HG02571 (cell line): ENCODE data around the gene GNG12.
"Not testable (repeated sequence)": the region's sequence is repeated elsewhere in the genome, so short reads cannot be mapped to it uniquely, and the experiment has no call there.

ENCODE experiments used
- ATAC-seq: cut with Tn5 transposase; IDR thresholded peaks from one replicate; pipeline ENCODE4 v1.9.1; 2021; ENCODE audit warnings: mild to moderate bottlenecking, moderate library complexity; ENCODE audit not compliant: unreplicated experiment

GNG12 gene

DNA sequence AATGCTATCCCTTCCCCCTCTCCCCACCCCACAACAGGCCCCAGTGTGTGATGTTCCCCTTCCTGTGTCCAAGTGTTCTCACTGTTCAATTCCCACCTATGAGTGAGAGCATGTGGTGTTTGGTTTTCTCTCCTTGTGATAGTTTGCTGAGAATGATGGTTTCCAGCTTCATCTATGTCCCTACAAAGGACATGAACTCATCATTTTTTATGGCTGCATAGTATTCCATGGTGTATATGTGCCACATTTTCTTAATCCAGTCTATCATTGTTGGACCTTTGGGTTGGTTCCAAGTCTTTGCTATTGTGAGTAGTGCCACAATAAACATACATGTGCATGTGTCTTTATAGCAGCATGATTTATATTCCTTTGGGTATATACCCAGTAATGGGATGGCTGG is 168.0 kb downstream of the GNG12 start:
- ATAC-seq = not testable (repeated sequence)

DNA sequence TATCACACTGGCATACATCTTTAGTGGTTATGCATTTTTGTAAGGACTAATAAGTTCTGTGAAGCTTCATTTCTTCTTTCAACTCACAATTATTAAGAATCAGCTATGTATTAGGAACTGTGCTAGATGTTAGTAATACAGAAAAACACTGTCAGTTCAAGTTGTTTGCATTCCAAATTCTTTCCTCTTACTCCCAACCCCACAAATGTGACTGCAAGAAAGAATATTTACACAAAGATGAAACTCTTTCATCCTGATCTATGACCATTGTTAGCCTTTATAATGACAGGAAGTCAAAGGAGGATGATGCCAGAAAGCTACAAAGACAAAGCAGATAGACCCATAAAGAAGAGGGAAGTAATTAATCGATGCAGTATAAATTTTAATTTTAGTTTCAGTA is 169.2 kb downstream of the GNG12 start:
- no peak for ATAC-seq

DNA sequence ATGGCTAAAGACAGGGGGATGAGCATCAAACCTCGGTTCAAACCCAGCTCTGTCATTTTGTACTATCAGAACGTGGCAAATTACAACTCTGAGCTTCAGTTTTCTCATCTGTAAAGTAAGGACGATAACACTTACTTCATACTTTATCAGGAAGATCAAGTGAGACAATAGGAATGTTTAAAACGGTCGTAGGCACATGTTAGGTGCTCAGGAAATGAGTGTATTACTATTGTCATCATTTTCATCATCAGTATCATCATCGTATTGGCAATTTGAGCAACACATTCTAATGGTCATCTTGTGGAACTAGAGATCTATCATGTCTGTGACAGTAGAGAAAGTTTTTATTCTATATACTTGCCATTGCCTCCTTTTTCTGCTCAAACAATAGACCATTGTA is 170.4 kb downstream of the GNG12 start:
- no peak for ATAC-seq

DNA sequence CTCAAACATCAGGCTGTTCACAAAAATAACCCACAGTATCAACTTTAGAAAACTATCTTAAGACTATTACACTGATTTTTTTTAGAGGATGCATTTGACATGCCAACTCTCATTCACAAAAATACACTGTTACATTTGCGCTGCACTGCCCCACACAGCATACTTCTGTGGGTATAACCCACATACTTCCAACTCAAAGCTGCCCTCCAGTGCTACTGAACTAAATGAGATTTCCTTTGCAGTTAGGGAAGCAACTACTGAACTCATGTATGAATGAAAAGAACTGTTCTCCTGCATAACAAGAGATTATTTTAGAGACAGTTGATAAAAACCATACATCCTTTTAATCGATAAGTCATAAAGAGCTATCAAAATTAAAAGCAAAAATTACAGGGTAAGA is 174.0 kb downstream of the GNG12 start:
- no peak for ATAC-seq

DNA sequence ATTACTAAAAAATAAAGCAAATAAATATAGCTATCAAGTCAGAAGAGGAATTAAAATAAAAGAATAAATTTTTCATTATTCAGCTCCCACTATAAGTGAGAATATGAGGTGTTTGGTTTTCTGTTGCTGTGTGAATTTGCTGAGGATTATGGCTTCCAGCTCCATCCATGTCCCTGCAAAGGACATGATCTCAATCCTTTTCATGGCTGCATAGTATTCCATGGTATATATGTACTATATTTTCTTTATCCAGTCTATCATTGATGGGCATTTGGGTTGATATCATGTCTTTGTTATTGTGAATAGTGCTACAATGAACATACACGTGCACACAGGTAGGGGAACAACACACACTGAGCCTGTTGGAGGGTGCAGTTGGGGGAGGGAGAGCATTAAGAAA is 176.1 kb downstream of the GNG12 start:
- ATAC-seq = not testable (repeated sequence)

DNA sequence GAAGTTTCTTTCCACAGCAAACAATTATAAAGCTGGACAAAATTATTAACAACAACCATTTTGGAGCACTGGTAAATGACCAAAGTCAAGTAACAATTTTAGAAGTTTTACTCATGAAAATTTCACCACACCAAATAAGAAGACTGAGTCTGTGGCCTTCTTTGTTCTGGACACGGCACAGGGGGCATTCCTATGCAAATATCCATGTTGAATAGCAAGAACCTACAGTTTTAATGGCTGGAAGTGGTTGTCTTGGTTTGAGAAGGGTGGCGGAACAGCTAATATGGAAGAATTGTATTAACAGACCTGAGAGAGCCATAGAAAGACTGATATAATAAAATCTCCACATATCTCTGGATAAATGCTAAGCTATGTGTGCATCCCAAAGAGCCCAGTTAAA is 177.7 kb downstream of the GNG12 start:
- ATAC-seq = no peak

DNA sequence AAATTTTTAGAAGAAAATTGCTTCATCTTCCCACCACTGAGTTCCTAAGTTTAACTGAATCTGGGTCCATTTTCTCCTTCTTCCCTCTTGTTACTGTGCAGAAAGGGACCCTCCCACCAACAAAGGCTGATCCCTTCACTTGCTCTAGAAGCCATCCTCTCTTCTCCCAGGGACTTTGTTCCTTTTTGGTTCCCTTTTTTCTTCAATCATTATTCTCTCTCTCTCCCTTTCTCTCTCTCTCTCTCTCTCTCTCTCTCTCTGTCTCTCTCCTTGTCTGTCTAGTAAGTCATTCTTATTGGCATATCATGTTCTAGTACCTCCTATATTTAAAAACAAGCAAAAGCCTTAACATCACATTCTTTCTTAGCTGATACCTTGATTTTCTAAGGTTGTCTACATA is 180.0 kb downstream of the GNG12 start:
- no peak for ATAC-seq

DNA sequence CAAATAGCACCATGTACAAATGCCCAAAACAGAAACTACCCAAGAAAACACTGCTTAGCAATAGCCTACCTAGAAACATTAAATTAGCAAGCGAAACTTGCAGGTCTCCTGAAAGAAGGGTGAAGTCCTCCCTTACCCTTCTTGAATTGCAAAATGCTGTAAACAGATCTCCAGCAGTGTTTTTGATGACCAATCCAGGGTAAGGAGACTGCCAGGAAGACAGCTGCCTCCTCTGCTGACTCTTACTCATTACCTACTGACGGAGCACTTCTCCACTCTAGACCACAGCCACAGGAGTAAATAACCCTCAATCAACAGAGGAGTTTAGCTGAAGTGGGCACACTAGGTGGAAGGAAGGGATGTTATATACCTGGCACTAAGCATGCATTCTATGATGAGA is 180.5 kb downstream of the GNG12 start:
- ATAC-seq = peak; percentile 62
